ENCODE measurements around the gene NIPAL1.

The NIPAL1 gene

DNA sequence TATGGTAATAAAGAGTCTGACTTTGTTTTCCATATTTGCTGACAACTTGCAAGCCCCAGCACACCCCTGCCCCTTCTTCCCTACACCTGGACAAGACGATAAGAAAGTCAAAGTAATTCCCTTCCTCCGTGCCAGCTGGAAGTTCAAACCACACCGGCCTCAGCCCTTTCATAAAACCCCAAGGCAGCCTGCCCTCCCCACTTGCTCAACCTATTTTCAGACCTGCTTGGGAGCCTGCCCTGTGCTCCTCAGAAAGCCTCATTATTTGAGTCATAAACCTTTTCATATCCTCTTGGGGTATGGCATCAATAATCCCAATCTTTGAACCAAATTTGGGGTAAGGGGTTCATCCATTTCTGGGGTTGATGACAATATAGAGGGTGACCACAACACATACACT is 29.5 kb downstream of the NIPAL1 start:
- TF ChIP-seq, protein P1, sequence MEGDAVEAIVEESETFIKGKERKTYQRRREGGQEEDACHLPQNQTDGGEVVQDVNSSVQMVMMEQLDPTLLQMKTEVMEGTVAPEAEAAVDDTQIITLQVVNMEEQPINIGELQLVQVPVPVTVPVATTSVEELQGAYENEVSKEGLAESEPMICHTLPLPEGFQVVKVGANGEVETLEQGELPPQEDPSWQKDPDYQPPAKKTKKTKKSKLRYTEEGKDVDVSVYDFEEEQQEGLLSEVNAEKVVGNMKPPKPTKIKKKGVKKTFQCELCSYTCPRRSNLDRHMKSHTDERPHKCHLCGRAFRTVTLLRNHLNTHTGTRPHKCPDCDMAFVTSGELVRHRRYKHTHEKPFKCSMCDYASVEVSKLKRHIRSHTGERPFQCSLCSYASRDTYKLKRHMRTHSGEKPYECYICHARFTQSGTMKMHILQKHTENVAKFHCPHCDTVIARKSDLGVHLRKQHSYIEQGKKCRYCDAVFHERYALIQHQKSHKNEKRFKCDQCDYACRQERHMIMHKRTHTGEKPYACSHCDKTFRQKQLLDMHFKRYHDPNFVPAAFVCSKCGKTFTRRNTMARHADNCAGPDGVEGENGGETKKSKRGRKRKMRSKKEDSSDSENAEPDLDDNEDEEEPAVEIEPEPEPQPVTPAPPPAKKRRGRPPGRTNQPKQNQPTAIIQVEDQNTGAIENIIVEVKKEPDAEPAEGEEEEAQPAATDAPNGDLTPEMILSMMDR (IDR thresholded peaks at IDR 0.05; ENCODE audit: low read depth, low read length, missing control alignments), result no peak
- in situ Hi-C loops (cut with HindIII; ENCODE audit: low sequenced_read_pairs), result no loop called here
- H3K4me3 ChIP-seq (ENCODE audit: low read depth, low read length), result no peak overlapping the region
- no peak for DNase-seq (ENCODE audit: low read depth)

DNA sequence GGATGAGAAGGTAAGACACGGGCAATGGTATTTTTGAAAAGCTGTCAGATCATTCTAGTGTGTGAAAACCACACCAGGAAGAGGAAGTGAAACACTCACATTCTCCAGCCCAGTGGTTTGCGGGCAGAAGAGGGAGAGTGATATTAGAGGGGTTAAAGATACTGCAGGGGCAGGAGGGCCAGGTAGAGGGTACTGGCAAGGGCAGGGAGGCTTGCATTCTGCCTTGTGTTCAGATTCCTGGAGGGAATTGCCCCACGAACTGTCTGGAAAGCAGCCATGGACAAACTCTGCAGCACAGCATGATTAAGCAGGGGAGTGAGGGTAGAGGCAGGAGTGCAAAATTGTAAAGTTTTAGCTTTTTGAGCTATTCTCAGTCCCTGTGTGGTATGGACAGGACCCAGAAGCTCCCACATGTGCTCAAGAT is 30.9 kb downstream of the NIPAL1 start:
- no peak for DNase-seq (ENCODE audit: low read depth)
- TF ChIP-seq, protein P1 (IDR thresholded peaks at IDR 0.05; ENCODE audit: low read depth, low read length, missing control alignments), result no peak
- in situ Hi-C loops (cut with HindIII; ENCODE audit: low sequenced_read_pairs), result no loop called here
- H3K4me3 ChIP-seq (ENCODE audit: low read depth, low read length), result no peak overlapping the region

DNA sequence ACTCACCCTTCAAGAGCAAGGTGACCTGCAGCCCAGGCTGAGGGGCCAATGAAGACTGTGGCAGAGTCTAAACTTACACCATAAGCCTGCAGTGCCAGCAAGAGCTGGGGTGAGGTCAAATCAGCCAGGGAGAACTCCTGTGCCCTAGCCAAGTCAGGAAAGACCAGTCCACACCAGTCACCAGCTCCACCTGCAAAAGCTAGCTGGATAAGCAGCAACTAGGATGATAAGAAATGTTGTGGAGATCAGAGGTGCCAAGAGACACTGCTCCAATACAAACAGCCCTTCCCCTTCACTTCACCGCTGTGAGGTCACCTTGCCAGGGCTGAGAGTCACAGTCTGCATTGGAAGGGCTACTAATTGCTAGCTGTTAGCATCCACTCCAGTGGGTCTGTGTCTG is 31.3 kb downstream of the NIPAL1 start:
- in situ Hi-C loops (cut with HindIII; ENCODE audit: low sequenced_read_pairs), result no loop called here
- TF ChIP-seq, protein P1 (IDR thresholded peaks at IDR 0.05; ENCODE audit: low read depth, low read length, missing control alignments), result no peak
- no peak for DNase-seq (ENCODE audit: low read depth)
- H3K4me3 ChIP-seq (ENCODE audit: low read depth, low read length), result no peak overlapping the region

DNA sequence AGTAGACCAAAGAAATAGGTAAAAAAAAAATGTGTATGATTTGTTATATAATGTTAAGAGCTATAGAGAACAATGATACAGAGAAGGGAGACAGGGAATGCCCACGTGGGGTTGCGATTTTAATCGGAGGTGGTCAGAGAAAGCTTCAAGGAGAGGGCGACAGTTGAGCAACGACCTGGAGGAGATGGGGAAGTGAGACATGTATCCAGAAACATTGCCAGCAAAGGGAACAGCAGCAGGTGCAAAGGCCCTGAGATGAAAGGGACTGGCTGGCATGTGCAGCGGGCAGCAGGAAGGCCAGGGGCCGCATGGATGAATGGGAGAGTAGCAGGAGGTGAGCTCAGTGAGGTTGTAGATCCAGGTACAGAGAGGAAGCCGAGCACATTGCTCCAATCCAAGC is 32.9 kb downstream of the NIPAL1 start:
- in situ Hi-C loops (cut with HindIII; ENCODE audit: low sequenced_read_pairs), result no loop called here
- TF ChIP-seq, protein P1 (IDR thresholded peaks at IDR 0.05; ENCODE audit: low read depth, low read length, missing control alignments), result no peak
- no peak for DNase-seq (ENCODE audit: low read depth)
- H3K4me3 ChIP-seq (ENCODE audit: low read depth, low read length), result no peak overlapping the region

DNA sequence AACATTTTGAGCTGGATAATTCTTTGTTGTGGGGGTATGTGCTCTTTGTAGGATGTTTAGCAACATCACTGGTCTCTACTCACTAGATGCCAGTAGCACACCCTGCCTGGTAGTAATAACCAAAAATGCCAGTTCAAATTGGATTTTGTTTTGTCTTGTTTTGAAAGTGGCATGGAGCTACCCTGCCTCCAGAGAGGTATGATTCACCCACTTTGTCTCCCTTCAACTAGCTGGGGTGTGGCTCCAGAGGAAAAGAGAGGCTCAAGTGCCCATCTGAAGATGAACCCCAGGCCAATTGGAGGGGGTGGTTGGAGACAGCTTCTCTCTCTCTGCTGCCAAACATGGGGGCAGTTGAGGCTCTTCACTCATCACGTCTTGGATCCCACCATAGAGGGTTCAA is 34.5 kb downstream of the NIPAL1 start:
- TF ChIP-seq, protein P1 (IDR thresholded peaks at IDR 0.05; ENCODE audit: low read depth, low read length, missing control alignments), result no peak
- H3K4me3 ChIP-seq (ENCODE audit: low read depth, low read length), result no peak overlapping the region
- DNase-seq (ENCODE audit: low read depth), result no peak
- in situ Hi-C loops (cut with HindIII; ENCODE audit: low sequenced_read_pairs), result no loop called here

DNA sequence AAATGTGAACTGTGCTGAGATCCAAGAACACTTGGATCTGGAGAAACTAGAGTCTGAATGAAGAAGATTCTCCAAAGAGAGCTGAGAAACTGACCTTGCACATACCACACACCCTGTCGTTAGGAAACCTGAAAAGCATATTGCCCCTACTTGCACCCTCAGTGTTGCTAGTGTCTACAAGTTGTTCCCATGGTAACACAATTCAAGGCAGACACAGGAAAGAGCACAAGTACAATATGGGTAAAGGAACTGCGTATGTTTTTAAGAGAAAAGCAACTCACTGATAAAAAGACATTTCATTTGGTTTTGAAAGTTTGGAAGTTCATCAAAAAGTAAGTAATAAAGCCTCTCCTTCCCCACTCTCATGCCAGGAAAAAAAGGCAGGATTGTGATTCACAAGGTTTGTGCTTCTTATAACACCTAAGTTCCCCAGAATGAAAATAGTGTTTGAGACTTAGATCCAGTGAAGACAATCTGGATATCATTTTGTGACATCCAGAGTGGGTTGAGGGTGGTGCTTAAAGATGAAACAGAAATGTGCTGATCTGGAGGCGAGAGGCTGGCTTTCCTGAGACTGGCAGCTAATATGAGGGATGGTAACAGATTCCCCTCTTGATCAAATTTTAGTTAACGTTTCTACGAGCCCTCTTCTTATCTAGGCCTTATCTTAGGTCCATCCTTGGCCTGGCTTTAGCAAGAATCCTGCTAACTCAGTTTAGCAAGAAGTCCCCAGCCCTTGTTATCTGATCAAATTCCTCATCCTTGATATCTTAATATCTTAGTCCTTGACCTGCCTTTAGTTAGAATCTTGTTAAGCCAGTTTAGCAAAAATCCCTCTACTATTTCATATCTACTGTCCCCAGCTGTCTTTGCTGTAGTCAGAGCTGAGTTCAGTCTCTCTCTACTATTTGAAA is 42.3 kb downstream of the NIPAL1 start:
- TF ChIP-seq, protein P1 (IDR thresholded peaks at IDR 0.05; ENCODE audit: low read depth, low read length, missing control alignments), result no peak
- DNase-seq (ENCODE audit: low read depth), result no peak
- in situ Hi-C loops (cut with HindIII; ENCODE audit: low sequenced_read_pairs), result no loop called here
- no peak overlapping the region for H3K4me3 ChIP-seq (ENCODE audit: low read depth, low read length)

All from astrocyte of the cerebellum (primary cell).